BJ (cell line): Measurements from ENCODE around the gene IFT20. TPM values are rescaled to one million over a fixed set of nuclear protein-coding genes. Genes with fewer than 3 reads are reported as not detected.
"Not testable (repeated sequence)": the region's sequence is repeated elsewhere in the genome, so short reads cannot be mapped to it uniquely, and the experiment has no call there.

Experiments
- CTCF ChIA-PET: fragments of 350-600 bp; formaldehyde crosslinking; extraction: SDS; loops from one replicate; lab custom pipeline; 2021; ENCODE audit warnings: antibody characterized with exemption, inconsistent platforms; lab: Yijun Ruan, JAX
- POLR2A ChIA-PET: fragments of 300-600 bp; sonication (Branson Sonifier 250); formaldehyde crosslinking; extraction: SDS; loops from one replicate; lab custom pipeline; 2021; ENCODE audit warnings: antibody characterized with exemption; lab: Charles Lee
- DNase-seq: peaks from one replicate; pipeline ENCODE4 v3.0.0-alpha.2; 2011; ENCODE audit warnings: low read depth
- H3K27me3 ChIP-seq: 2 replicates; pipeline ENCODE4 v1.6.0; 2011; ENCODE audit warnings: low read length; ENCODE audit not compliant: control insufficient read depth, insufficient read depth
- H3K36me3 ChIP-seq: 2 replicates; pipeline ENCODE4 v1.5.1; 2011; ENCODE audit warnings: low read length; ENCODE audit not compliant: control insufficient read depth, insufficient read depth
- H3K4me3 ChIP-seq: 2 replicates; pipeline ENCODE4 v1.5.1; 2011; ENCODE audit warnings: low read depth, mild to moderate bottlenecking, control low read depth, low read length
- CTCF ChIP-seq: IDR thresholded peaks from 2 replicates; pipeline ENCODE4 v1.5.1; 2011; ENCODE audit warnings: low read depth, mild to moderate bottlenecking, control low read depth, inconsistent platforms, low read length, moderate library complexity; ENCODE audit not compliant: insufficient read depth
- polyA plus RNA-seq: library from polyadenylated mRNA; depleted of rRNA; stranded (reverse); fragments of >200 nt; gene quantifications from 2 replicates; pipeline ENCODE4 v1.2.3, GENCODE V29; 2011

The IFT20 gene
- polyA plus RNA-seq, 1 experiment, result 39.1 TPM

GRCh38 chr17:28293994-28294393 lies 41.3 kb downstream of the IFT20 start:
- no peak for TF ChIP-seq CTCF
- ChIA-PET CTCF (interaction anchor here (0.9 kb wide), 1 partner anchor 12 kb away, joined by 3 read pairs; no protein-coding TSS in a partner anchor), POLR2A (no interaction called here)
- Histone ChIP-seq H3K4me3 (no peak overlapping the region), H3K27me3 (no peaks in the 10 kb centered on the region), H3K36me3 (no peaks in the 10 kb centered on the region)
- no peak for DNase-seq

- POLR2A ChIA-PET, H3K4me3 ChIP-seq, DNase-seq, H3K27me3 ChIP-seq, CTCF ChIA-PET, H3K36me3 ChIP-seq: not testable (repeated sequence)
Measured at GRCh38 chr17:28292878-28293277, 42.4 kb downstream of the IFT20 start.

GRCh38 chr17:28291780-28292330 lies 43.4 kb downstream of the IFT20 start:
- ChIA-PET POLR2A (no interaction called here), CTCF (no interaction called here)
- no peak for TF ChIP-seq CTCF
- no peak for DNase-seq
- Histone ChIP-seq H3K4me3 (no peak overlapping the region), H3K27me3 (no peaks in the 10 kb centered on the region), H3K36me3 (no peaks in the 10 kb centered on the region)

GRCh38 chr17:28290703-28291102 lies 44.6 kb downstream of the IFT20 start:
- CTCF ChIA-PET, result interaction anchor here (1.2 kb wide), 1 partner anchor 10 kb away, joined by 4 read pairs; no protein-coding TSS in a partner anchor
- Histone ChIP-seq H3K36me3 (no peaks in the 10 kb centered on the region), H3K4me3 (no peak overlapping the region), H3K27me3 (no peaks in the 10 kb centered on the region)
- no peak for DNase-seq
- TF ChIP-seq CTCF, result no peak
- POLR2A ChIA-PET, result no interaction called here

- no peak for TF ChIP-seq CTCF
- Histone ChIP-seq H3K4me3 (no peak overlapping the region), H3K36me3 (no peaks in the 10 kb centered on the region), H3K27me3 (no peaks in the 10 kb centered on the region)
- CTCF ChIA-PET, result no interaction called here
- DNase-seq, result no peak
- POLR2A ChIA-PET, result no interaction called here
Measured at GRCh38 chr17:28285965-28286364, 49.3 kb downstream of the IFT20 start.

- DNase-seq, result peak; percentile 74
- no peak for TF ChIP-seq CTCF
- CTCF ChIA-PET, result no interaction called here
- Histone ChIP-seq H3K4me3 (no peak overlapping the region), H3K36me3 (no peaks in the 10 kb centered on the region), H3K27me3 (no peaks in the 10 kb centered on the region)
- POLR2A ChIA-PET, result no interaction called here
Measured at GRCh38 chr17:28282596-28282995, 52.7 kb downstream of the IFT20 start.
